Body of pancreas (tissue), 4 donors: Measurements from ENCODE around the gene NEK11.

Experiments
- CTCF ChIP-seq, 7 experiments: fragments of 450-650 bp in 4 of 7; fragments of 200-600 bp in 3 of 7; sonication (generic) in 3 of 7; IDR thresholded peaks; one replicate each; pipeline ENCODE4 v1.5.1; 2016 to 2019; ENCODE audit warnings: antibody characterized with exemption in 7 of 7
- POLR2A ChIP-seq, 3 donors: fragments of 450-650 bp; IDR thresholded peaks; one replicate each; pipeline ENCODE4 v1.6.1; 2016; ENCODE audit warnings: antibody characterized with exemption in 3 of 3, mild to moderate bottlenecking in 2 of 3

- TF ChIP-seq CTCF (IDR thresholded peaks at IDR 0.05) (no peak), POLR2A (IDR thresholded peaks at IDR 0.05) (no peak)
Observed at GRCh38 chr3:131360191-131360755, 333.6 kb downstream of the NEK11 start.
